Spleen (tissue), 7 donors: ENCODE measurements around the gene RIN2.

Source experiments
- POLR2A ChIP-seq, 3 donors: fragments of 450-650 bp; IDR thresholded peaks; one replicate each; pipeline ENCODE4 v1.5.1; 2017; ENCODE audit warnings: antibody characterized with exemption in 3 of 3, mild to moderate bottlenecking in 1 of 3
- POLR2AphosphoS5 ChIP-seq, 3 donors: sonication (generic); formaldehyde crosslinking; IDR thresholded peaks; one replicate each; pipeline ENCODE4 v1.5.1; 2017; ENCODE audit warnings: antibody characterized with exemption in 3 of 3
- TF ChIP-seq, protein P1 (sequence below), 11 experiments: fragments of 200-600 bp in 7 of 11; fragments of 450-650 bp in 4 of 11; sonication (generic) in 4 of 11; IDR thresholded peaks in 8 of 11; conservative IDR thresholded peaks in 3 of 11; 1 replicate in 7 of 11; 2 replicates in 4 of 11; pipeline versions ENCODE4 v1.4.0 to v1.8.0; 2016 to 2021; ENCODE audit warnings: antibody characterized with exemption in 11 of 11, inconsistent platforms in 4 of 11, mild to moderate bottlenecking in 1 of 11
- donor health status: DM: no; HTN: no; CAD: no; lungs with moderate emphysema.
- donor health status: DM: no; HTN: no; CAD: no.
- donor health status: DM: no; HTN: no; CAD: no.

DNA sequence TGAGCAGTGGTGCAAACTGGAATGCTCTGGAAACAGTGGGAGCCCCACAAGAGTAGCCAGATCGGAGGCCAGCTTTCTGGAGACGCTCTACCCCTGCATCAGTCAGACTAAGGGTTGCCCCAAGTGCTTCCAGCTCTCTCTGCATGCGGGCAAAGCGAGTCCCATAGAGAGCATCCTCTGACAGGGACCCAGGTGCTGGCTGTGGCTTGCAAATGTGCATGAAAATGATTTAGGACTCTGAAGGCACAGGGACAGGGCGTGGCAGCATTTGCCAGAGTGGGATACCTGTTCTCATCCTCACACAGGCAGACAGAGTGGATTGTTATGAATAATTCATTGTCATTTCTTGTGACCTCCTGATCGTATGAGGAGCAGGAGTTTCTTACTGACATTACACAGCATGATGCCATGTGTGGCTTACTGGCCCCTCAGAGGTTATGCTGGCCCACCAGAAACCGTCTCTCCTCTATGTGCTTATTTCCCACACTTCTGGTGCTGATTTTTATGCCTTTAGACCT lies 10.3 kb downstream of the RIN2 start:
- TF ChIP-seq, protein P1, sequence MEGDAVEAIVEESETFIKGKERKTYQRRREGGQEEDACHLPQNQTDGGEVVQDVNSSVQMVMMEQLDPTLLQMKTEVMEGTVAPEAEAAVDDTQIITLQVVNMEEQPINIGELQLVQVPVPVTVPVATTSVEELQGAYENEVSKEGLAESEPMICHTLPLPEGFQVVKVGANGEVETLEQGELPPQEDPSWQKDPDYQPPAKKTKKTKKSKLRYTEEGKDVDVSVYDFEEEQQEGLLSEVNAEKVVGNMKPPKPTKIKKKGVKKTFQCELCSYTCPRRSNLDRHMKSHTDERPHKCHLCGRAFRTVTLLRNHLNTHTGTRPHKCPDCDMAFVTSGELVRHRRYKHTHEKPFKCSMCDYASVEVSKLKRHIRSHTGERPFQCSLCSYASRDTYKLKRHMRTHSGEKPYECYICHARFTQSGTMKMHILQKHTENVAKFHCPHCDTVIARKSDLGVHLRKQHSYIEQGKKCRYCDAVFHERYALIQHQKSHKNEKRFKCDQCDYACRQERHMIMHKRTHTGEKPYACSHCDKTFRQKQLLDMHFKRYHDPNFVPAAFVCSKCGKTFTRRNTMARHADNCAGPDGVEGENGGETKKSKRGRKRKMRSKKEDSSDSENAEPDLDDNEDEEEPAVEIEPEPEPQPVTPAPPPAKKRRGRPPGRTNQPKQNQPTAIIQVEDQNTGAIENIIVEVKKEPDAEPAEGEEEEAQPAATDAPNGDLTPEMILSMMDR (IDR thresholded peaks at IDR 0.05 in 8 of 11, conservative IDR thresholded peaks at IDR 0.05 in 3 of 11) = no peak
- TF ChIP-seq POLR2A (IDR thresholded peaks at IDR 0.05) = no peak
- TF ChIP-seq POLR2AphosphoS5 (IDR thresholded peaks at IDR 0.05) = no peak
